Mucosa of descending colon (tissue), 3 donors: ENCODE results near the gene INSYN2A. TPM values are rescaled to one million over a fixed set of nuclear protein-coding genes. Genes with fewer than 3 reads are reported as not detected.

Experiments
- ATAC-seq: fragments of 200-7000 bp; cut with Tn5 transposase; one replicate; pipeline ENCODE4 v1.9.1; 2020; ENCODE audit warnings: mild to moderate bottlenecking, moderate library complexity
- DNase-seq, 3 donors: peaks; one replicate each; pipeline ENCODE4 v3.0.0-alpha.2; 2020
- H3K36me3 ChIP-seq: fragments of 200-600 bp; one replicate; pipeline ENCODE4 v1.8.0; 2021; ENCODE audit warnings: low read depth, mild to moderate bottlenecking
- H3K4me1 ChIP-seq: fragments of 200-600 bp; one replicate; pipeline ENCODE4 v1.8.0; 2021; ENCODE audit warnings: low read depth, mild to moderate bottlenecking
- H3K4me3 ChIP-seq: fragments of 200-600 bp; one replicate; pipeline ENCODE4 v1.8.0; 2021; ENCODE audit warnings: mild to moderate bottlenecking
- H3K9me3 ChIP-seq: fragments of 200-600 bp; one replicate; pipeline ENCODE4 v1.8.0; 2021; ENCODE audit warnings: mild to moderate bottlenecking
- CTCF ChIP-seq: fragments of 200-600 bp; IDR thresholded peaks from one replicate; pipeline ENCODE4 v1.8.0; 2022; ENCODE audit warnings: antibody characterized with exemption, mild to moderate bottlenecking
- intact Hi-C, 2 donors: fragments of 100-400 bp; cut with DNase I in 1 of 2; cut with micrococcal nuclease in 1 of 2; formaldehyde crosslinking; loops; one replicate each; pipeline versions ENCODE4 v1.11.0 to v1.11.1; 2022; cut with DNase I, micrococcal nuclease
- total RNA-seq, 3 donors: library from RNA; stranded (reverse); fragmentation: NEBNext Ultra II Directional in 2 of 3; extraction: Animal tissue kit (Norgen Biotek cat#: 25700) in 2 of 3; gene quantifications; one replicate each; pipeline versions ENCODE4 v1.2.1 to v1.2.4, GENCODE V29; 2021 to 2023
- donor health status: DM: no; HTN: no; CAD: no; lungs with moderate emphysema.
- donor health status: DM: no; HTN: no; CAD: no.
- donor health status: DM: no; HTN: yes; CAD: no.

The INSYN2A gene
- total RNA-seq, 3 donors from 2014 or later: 0.51 TPM; not detected in 2

DNA sequence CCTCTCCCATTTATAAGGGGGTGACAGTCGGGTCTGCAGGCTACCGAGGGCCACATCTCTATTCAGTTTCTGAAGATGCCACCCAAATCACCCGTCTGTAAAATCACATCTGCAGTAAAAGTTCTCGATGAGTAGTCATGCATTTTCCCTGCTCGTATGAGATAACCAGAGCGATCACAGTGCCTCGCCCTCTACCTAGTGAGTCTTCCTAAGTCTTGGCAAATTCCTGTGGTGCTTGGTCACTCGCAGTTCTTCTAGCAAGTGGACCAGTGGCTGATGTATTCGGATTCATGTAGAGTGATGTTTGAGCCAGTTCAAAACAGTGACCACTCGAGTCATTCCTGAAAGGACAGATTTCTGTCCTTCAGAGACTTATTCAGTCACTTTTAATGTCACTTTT lies 44.9 kb downstream of the INSYN2A start:
- ATAC-seq: no peak
- intact Hi-C loops: no loop called here
- no peak for TF ChIP-seq CTCF

GRCh38 chr10:127150136-127150535 lies 46.3 kb downstream of the INSYN2A start:
- H3K4me1 ChIP-seq: no peaks in the 10 kb centered on the region
- no peaks in the 10 kb centered on the region for H3K9me3 ChIP-seq
- no peak for DNase-seq
- no peak for TF ChIP-seq CTCF
- no peak overlapping the region for H3K4me3 ChIP-seq
- no peak for ATAC-seq
- intact Hi-C loops: no loop called here
- H3K36me3 ChIP-seq: no peaks in the 10 kb centered on the region

More for the DNA sequence above, 44.9 kb downstream of the INSYN2A start:
- H3K4me3 ChIP-seq: no peak overlapping the region
- H3K36me3 ChIP-seq: no peaks in the 10 kb centered on the region
- no peak for DNase-seq
- H3K9me3 ChIP-seq: no peaks in the 10 kb centered on the region
- H3K4me1 ChIP-seq: no peaks in the 10 kb centered on the region

- no peak for TF ChIP-seq CTCF
- Histone ChIP-seq H3K9me3 (no peaks in the 10 kb centered on the region), H3K4me1 (no peaks in the 10 kb centered on the region), H3K36me3 (no peaks in the 10 kb centered on the region), H3K4me3 (no peak overlapping the region)
- intact Hi-C loops: no loop called here
- ATAC-seq (no peak), DNase-seq (no peak)
Observed at GRCh38 chr10:127149501-127150081, 46.8 kb downstream of the INSYN2A start.

DNA sequence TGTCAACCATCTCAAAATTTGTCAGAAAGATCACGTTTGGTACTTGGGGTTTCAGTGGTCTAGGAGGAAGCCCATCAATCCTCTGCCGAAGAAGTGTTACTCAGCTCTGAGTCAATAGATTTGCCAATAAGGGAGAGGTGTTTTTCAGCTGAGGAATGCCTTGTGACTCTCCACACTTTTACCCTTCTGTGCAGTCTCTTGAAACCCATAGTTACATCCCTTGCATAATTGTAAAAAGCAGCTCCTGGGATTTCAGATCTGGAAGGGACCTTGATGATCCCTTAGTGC lies 47.5 kb downstream of the INSYN2A start:
- ATAC-seq: no peak

DNA sequence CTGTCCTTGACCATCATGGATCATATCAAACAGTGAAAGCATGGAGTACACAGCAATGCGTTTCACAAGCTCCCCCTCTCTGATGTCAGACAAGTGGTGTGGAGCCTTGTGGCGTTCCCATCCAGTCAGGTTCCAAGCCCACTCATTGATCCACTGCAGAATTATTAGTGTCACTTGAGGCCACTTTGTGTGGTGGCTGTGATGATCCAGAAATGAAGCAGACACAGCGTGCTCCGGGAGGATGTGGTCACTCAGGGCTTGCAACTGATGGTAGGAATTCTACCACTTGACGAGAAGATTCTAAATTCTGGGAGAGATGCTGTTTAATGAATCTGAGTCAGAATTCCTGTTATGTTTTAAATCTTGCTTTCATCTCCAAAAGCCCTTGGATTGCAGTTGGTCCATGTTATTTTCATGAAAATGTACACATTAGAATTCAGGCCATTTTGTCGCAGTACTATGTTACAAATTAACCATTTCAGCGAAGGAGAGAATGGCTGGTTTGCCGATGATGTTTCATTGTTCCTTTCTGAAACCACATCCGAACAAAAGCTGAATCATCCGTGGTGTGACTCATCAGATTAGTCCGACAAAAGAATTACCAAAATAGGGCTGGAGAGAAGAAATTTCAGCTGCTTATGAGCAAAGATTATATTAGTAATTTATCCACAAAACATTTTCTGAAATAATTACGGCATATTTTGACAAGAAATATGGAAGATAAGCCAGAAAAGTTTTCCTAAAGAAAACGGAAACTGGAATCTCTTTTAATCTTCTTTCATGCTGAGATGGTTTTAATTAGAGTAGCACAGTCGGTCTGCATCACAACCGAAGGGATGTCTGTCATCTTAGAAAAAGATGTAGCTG lies 48.1 kb downstream of the INSYN2A start:
- Histone ChIP-seq H3K4me1 (no peaks in the 10 kb centered on the region), H3K4me3 (no peak overlapping the region), H3K9me3 (no peaks in the 10 kb centered on the region), H3K36me3 (no peaks in the 10 kb centered on the region)
- intact Hi-C loops: no loop called here
- no peak for TF ChIP-seq CTCF
- DNase-seq (no peak), ATAC-seq (no peak)

More for the DNA sequence above, 47.5 kb downstream of the INSYN2A start:
- no peaks in the 10 kb centered on the region for H3K4me1 ChIP-seq
- no peaks in the 10 kb centered on the region for H3K36me3 ChIP-seq
- H3K4me3 ChIP-seq: no peak overlapping the region
- H3K9me3 ChIP-seq: no peaks in the 10 kb centered on the region
- DNase-seq: no peak
- no peak for TF ChIP-seq CTCF
- intact Hi-C loops: no loop called here
